CD4-positive, alpha-beta T cell treated with Interleukin-2 at 100 ng/mL for 4 hours (primary cell): ENCODE measurements around the gene PIWIL4.
"Not testable (repeated sequence)": the region's sequence is repeated elsewhere in the genome, so short reads cannot be mapped to it uniquely, and the experiment has no call there.

ENCODE experiments used
- DNase-seq: peaks from one replicate; pipeline ENCODE4 v3.0.0-alpha.2; 2020; ENCODE audit warnings: low spot score

The PIWIL4 gene

GRCh38 chr11:94638902-94639373 is 71.8 kb downstream of the PIWIL4 start:
- no peak for DNase-seq

- DNase-seq = no peak
Observed at GRCh38 chr11:94639901-94640721, 72.9 kb downstream of the PIWIL4 start.

GRCh38 chr11:94641167-94641761 is 74.1 kb downstream of the PIWIL4 start:
- DNase-seq = no peak

GRCh38 chr11:94643186-94643585 is 76.0 kb downstream of the PIWIL4 start:
- not testable (repeated sequence) for DNase-seq

GRCh38 chr11:94647926-94648325 is 80.8 kb downstream of the PIWIL4 start:
- no peak for DNase-seq

- no peak for DNase-seq
Observed at GRCh38 chr11:94648789-94649188, 81.6 kb downstream of the PIWIL4 start.

GRCh38 chr11:94649254-94649653 is 82.1 kb downstream of the PIWIL4 start:
- DNase-seq = no peak

- DNase-seq = no peak
Observed at GRCh38 chr11:94649964-94650623, 82.9 kb downstream of the PIWIL4 start.

GRCh38 chr11:94650756-94651155 is 83.6 kb downstream of the PIWIL4 start:
- no peak for DNase-seq

- DNase-seq = no peak
Observed at GRCh38 chr11:94652735-94653284, 85.6 kb downstream of the PIWIL4 start.

GRCh38 chr11:94653561-94653960 is 86.4 kb downstream of the PIWIL4 start:
- DNase-seq = no peak

- no peak for DNase-seq
Observed at GRCh38 chr11:94654201-94654600, 87.0 kb downstream of the PIWIL4 start.

GRCh38 chr11:94655291-94655690 is 88.1 kb downstream of the PIWIL4 start:
- no peak for DNase-seq

- DNase-seq = no peak
Observed at GRCh38 chr11:94655956-94656355, 88.8 kb downstream of the PIWIL4 start.

GRCh38 chr11:94656968-94657367 is 89.8 kb downstream of the PIWIL4 start:
- DNase-seq = no peak

- no peak for DNase-seq
Observed at GRCh38 chr11:94657629-94658028, 90.5 kb downstream of the PIWIL4 start.

GRCh38 chr11:94658386-94658785 is 91.2 kb downstream of the PIWIL4 start:
- no peak for DNase-seq

GRCh38 chr11:94658888-94659287 is 91.7 kb downstream of the PIWIL4 start:
- DNase-seq = no peak

- DNase-seq = no peak
Observed at GRCh38 chr11:94661444-94661843, 94.3 kb downstream of the PIWIL4 start.

GRCh38 chr11:94662065-94662779 is 95.1 kb downstream of the PIWIL4 start:
- DNase-seq = no peak

GRCh38 chr11:94662846-94663390 is 95.8 kb downstream of the PIWIL4 start:
- DNase-seq = no peak

- no peak for DNase-seq
Observed at GRCh38 chr11:94664346-94664745, 97.2 kb downstream of the PIWIL4 start.
